T-helper 1 cell treated with Interleukin-12 subunit alpha and Interleukin-12 subunit beta and Interleukin-4 antibody, amounts not matched to agents 30 ng/mL and 1 ng/mL, for 36 hours (primary cell): ENCODE data around the gene RPL28. TPM values are rescaled to one million over a fixed set of nuclear protein-coding genes. Genes with fewer than 3 reads are reported as not detected.

ENCODE experiments used
- intact Hi-C: fragments of 100-400 bp; cut with micrococcal nuclease; formaldehyde crosslinking; loops from one replicate; pipeline ENCODE4 v1.15.1; 2024
- total RNA-seq: library from RNA; stranded (reverse); gene quantifications from 2 replicates; pipeline ENCODE4 v1.2.3, GENCODE V29; 2022

The RPL28 gene
- total RNA-seq, 1 donor from 2014 or later: 2,242 TPM

GRCh38 chr19:55352549-55353145 is 33.1 kb upstream of the RPL28 start:
- intact Hi-C loops: loop anchor here (1.0 to 5.0 kb wide), 2 partner anchors 47 to 270 kb away; no protein-coding TSS in a partner anchor

DNA sequence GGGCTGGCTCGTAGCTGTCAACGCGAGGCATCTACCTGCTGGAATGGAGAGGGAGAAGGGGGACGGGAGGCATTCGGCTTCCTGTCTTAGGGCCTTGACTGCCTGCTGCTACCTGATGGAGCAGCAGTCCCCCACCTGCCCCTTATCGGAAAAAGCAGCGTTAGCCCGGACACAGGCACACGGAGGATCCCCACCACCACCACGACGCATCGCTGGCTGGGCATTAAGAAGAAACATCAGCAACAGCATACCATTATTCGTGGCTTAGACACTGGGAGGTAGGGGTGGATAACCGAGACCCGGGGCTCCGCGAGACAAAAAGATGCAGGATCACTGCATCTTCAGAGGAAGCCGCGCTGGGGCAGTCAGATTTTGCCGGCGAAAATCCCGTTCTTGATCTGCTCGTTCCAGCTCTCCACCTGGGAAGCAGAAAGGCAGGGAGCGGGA is 32.4 kb upstream of the RPL28 start:
- intact Hi-C loops: loop anchor here (1.0 to 5.0 kb wide), 2 partner anchors 48 to 271 kb away; no protein-coding TSS in a partner anchor

DNA sequence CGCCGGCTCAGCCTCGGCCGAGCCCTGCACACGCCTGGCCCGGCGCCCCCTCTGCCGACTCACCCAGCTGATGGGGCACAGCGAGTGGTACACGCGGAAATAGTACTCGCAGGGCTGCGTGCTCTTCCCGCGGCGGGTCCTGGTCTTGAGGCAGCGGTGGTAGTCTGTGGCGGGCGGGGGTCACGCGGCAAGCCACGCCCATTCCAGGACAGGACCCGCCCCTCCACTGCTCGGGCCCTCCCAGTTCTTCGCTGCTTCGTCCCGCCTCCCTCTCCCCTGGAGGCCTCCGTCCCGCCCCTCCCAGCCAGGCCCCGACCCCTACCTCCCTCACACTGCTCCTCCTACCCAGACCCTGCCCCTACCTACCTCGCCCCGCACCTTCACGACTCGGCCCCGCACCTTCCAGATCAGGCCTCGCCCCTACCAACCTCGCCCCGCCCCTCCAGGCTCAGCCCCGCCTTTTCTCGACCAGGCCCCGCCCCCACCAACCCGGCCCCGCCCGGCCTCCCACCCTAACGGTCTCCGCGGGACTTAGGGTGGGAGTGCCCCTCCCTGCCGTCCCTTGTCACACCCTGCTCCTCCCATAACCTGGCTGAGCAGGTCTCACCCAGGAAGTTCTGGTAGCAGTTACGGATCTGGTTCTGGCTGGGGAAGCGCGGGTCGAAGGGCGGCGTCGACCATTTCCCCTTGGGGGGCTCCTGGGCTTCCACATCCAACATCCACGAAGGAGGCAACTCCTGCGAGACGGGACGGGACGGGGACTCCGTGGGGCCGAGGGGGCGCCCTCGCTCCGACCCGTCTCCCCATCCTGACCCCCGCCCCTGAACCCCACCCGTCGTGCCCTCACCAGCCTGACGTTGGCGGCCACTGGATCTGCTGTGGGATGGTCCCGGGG is 31.7 kb upstream of the RPL28 start:
- intact Hi-C loops: loop anchor here (1.0 to 5.0 kb wide), 6 partner anchors 15 to 272 kb away; partner anchors contain the start of genes HSPBP1, KMT5C and RPL28

DNA sequence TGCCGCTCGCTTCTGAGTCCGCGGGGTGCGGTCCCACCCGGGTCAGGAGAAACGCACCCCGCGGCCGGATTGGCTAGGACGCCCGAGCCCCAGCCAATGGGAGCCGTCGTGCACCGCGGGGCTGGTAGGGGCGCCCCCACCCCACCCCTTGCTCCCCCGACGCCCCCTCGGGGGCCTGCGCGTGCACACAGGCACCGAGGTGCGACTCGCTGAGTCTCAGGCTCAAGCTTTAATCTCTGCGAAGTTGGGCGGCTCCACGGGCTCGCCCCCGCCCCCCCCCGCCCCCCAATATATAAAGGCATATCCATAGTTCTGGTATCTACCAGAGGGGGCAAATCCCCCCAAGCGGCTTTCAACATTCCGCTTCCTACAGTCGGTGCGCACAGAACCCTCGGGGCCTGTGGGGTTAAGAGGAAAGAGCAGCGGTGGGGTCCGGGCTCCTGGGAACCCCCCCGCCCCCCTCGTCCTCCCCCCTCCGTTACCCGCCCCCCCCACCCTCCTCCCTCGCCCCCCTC is 31.0 kb upstream of the RPL28 start, which contains the start of gene COX6B2:
Gene COX6B2, minus strand, starts transcription at position 22 of the 515 bp plus-strand sequence. CDS start 198 bp downstream, outside the sequence.
- intact Hi-C loops: loop anchor here (1.0 to 5.0 kb wide), 5 partner anchors 15 to 272 kb away; partner anchors contain the start of genes HSPBP1, KMT5C and RPL28

- intact Hi-C loops: no loop called here
Measured at GRCh38 chr19:55355213-55355821, 30.4 kb upstream of the RPL28 start.

DNA sequence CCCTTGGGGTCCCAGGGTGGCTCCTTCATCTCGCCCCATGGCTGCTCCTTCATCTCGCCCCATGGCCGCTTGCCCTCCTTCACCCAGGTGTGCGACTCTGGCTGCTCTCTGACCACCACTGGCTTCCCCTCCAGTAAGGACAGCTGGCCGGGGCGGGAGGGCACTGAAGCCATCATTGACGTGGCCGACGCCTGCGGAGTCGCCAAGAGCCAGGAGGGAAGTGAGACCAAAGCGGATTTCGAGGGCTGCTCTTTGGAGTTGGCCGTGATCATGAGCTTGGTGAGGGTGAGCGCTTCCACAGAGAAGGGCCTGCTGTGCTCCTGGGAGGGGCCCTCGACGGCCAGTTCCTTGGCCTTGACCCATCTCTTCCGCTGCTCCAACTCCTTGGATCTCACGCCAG is 27.2 kb upstream of the RPL28 start:
- intact Hi-C loops: no loop called here

- intact Hi-C loops: no loop called here
Measured at GRCh38 chr19:55358943-55359908, 26.5 kb upstream of the RPL28 start.

DNA sequence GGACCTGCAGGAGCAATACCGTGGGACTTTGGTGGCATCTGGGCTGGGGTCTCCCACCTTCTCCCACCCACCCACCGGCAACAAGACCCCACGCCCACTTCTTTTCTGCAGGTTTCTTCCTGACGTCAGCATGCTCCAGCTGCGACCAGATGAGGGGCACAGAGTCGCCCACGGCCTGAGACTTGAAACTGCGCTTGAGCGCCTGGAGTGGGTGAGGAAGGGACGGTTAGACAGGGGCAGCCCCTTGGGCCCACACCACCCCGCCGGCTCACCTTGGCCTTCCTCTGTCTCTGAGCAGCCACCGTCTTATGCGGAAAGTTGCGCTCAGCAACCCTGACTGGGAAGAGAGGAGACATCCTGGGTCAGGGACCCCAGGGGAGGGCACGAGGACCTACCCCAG is 24.8 kb upstream of the RPL28 start:
- intact Hi-C loops: no loop called here

DNA sequence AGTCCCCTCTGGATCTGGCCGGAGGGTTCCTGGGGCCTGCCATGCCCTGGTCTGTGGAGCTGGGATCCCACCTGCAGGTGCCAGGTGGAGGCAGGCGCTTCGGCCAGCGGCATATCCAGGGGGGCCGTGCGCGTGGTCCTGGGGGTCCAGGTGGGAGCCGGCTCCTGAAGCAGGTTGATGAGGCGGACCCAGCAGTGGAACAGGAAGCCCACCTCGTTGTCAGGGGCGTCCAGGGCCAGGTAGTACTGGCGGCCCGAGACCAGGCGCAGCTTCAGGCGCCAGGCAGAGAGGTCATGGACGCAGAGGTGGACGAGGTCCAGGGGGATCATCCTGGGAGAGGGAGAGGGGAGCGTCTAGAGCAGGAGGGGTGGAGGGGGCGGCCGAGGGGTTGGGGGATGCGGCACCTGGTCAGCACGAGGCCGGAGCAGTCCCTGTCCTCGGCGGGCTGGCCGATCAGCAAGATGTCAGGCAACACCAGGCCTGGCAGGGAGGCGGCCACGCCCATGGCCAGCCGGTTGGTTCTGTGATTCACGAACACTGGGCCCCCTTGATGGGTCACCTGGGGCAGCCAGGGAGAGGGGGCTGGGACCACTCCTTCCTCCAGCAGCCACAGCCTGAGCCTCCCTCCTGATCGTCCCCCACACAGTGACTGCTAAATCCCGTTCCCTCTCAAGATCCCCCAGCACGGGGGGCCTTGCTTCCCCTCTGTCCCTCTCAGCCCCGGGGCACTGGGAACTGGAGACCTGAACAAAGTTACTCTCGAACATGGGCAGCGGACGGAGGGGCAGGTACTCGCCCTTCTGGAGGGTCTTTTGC is 23.4 kb upstream of the RPL28 start:
- intact Hi-C loops: no loop called here

GRCh38 chr19:55362990-55363716 is 22.6 kb upstream of the RPL28 start, which contains the start of gene GARIN5B:
TSS of gene GARIN5B (minus strand) at chr19:55363260. CDS start at chr19:55363066, 194 bp downstream.
- intact Hi-C loops: no loop called here

GRCh38 chr19:55365245-55365644 is 20.5 kb upstream of the RPL28 start:
- intact Hi-C loops: no loop called here

DNA sequence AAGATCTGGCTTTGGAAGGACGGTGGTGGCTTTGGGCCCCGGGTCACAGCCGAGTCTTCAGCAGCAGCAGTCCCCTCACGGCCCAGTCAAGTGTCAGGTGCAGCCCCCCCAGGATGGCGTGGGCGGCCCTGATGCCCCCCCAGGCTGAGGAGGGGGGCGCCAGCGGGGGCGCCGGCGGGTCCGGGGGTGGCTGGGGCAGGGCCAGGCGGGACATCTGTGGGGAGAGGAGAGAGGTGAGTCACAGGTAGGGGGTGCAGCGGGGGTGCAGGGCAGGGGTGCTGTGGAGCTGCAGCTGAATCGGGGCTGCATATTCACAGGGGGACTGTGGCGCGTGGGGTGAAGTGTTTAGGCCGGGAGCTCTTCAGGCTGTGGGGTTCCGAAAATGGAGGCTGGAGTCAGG is 19.8 kb upstream of the RPL28 start:
- intact Hi-C loops: no loop called here

DNA sequence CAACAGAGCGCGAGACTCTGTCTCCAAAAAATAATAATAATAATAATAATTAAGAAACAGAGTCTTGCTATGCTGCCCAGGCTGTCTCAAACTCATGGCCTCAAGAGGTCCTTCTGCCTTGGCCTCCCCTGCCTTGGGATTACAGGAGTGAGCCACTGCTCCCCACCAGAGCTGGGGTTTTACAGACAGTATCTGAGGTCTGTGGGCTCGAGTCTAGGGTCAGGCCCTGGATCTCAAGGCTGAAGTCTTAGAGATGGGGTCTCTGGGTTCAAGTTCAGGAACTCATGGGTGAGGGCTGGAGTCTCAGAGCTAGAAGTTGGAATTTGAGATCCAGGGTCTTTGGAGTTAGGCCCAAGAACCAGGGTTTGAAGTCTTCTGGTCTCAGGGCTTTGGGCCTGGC is 18.9 kb upstream of the RPL28 start:
- intact Hi-C loops: no loop called here

- intact Hi-C loops: no loop called here
Measured at GRCh38 chr19:55368106-55368505, 17.6 kb upstream of the RPL28 start.

- intact Hi-C loops: no loop called here
Measured at GRCh38 chr19:55368701-55369563, 16.8 kb upstream of the RPL28 start.

DNA sequence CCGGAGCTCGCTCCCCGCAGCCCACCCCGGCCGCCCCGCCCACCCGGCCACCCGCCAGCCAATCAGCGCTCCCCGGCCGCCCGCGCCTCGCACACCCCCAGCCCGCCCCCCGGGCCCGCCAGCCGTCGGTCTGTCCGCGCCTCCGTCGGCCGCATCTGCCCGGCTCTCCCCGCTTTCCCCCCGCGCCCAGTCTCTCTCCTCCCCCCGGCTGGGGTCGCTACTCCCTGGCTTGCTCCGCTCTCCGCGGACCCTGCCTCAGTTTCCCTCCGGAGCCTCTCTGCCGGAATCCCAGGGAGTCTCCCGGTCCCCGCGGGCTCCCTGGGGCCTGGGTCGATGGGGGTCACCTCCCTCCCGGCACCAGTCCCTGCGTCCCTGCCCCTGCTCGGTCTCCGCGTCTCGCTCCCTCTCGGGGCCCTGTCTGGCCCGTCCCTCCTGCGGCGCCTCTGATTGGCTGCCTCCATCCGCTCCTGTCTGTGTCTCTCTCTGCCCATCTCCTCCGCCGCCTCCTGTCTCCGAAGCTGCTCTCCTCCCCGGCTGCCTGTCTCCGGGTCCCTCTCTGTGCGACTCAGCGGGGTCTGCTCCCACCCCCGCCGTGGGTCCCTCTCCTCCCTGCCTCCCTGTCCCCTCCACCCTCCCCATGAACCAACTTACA is 16.0 kb upstream of the RPL28 start:
- intact Hi-C loops: no loop called here

GRCh38 chr19:55370305-55370988 is 15.3 kb upstream of the RPL28 start, which contains the start of gene IL11:
TSS of gene IL11 (minus strand) at chr19:55370463. CDS start at chr19:55370310, 153 bp downstream.
- intact Hi-C loops: no loop called here
